SK-N-SH (cell line): Measurements from ENCODE around the gene TDP1. TPM values are rescaled to one million over a fixed set of nuclear protein-coding genes. Genes with fewer than 3 reads are reported as not detected.

Experiments
- CTCF ChIA-PET: fragments of 300-600, 350-600 bp; formaldehyde crosslinking; extraction: SDS; loops from one replicate; lab custom pipeline; 2021; lab: Yijun Ruan, JAX
- POLR2A ChIA-PET: fragments of 350-600 bp; sonication (Branson Sonifier 250); formaldehyde crosslinking; extraction: SDS; loops from one replicate; lab custom pipeline; 2020; ENCODE audit warnings: antibody characterized with exemption, inconsistent platforms; lab: Yijun Ruan, JAX
- DNase-seq: peaks from one replicate; pipeline ENCODE4 v3.0.0; 2012
- H2AFZ ChIP-seq: fragments of 200-600 bp; sonication (generic); 2 replicates; pipeline ENCODE4 v1.8.1; 2016; ENCODE audit warnings: antibody characterized with exemption, mild to moderate bottlenecking, low read depth
- H3F3A ChIP-seq: fragments of 200-600 bp; sonication (generic); replicated peaks from 2 replicates; pipeline ENCODE3; 2016; ENCODE audit warnings: antibody characterized with exemption, mild to moderate bottlenecking; ENCODE audit not compliant: insufficient read depth
- H3K27ac ChIP-seq, 2 experiments: fragments of 200-500 bp in 1 of 2; fragments of 200-600 bp in 1 of 2; sonication (Bioruptor generic) in 1 of 2; sonication (generic), shearing (Covaris generic) in 1 of 2; 2 replicates each; pipeline versions ENCODE4 v1.5.1 to v1.6.1; 2014 to 2016; ENCODE audit warnings: low read depth in 2 of 2, inconsistent platforms in 1 of 2, low read length in 1 of 2, mild to moderate bottlenecking in 1 of 2, mixed read lengths in 1 of 2
- H3K27me3 ChIP-seq: fragments of 200-600 bp; sonication (generic), shearing (Covaris generic); 2 replicates; pipeline ENCODE4 v1.6.1; 2016; ENCODE audit warnings: mixed run types; ENCODE audit not compliant: insufficient read depth
- H3K36me3 ChIP-seq, 2 experiments: fragments of 200-500 bp in 1 of 2; fragments of 200-600 bp in 1 of 2; sonication (Bioruptor generic) in 1 of 2; sonication (generic) in 1 of 2; replicated peaks in 1 of 2; 2 replicates each; pipeline versions ENCODE3 to v1.5.1; 2014 to 2016; ENCODE audit warnings: low read length in 1 of 2, mild to moderate bottlenecking in 1 of 2; ENCODE audit not compliant: insufficient read depth in 2 of 2, control insufficient read depth in 1 of 2
- H3K4me1 ChIP-seq, 2 experiments: fragments of 200-500 bp in 1 of 2; fragments of 200-600 bp in 1 of 2; sonication (Bioruptor generic) in 1 of 2; sonication (generic), shearing (Covaris generic) in 1 of 2; 2 replicates each; pipeline versions ENCODE4 v1.5.1 to v1.6.1; 2014 to 2016; ENCODE audit warnings: low read depth in 1 of 2, low read length in 1 of 2, mixed run types in 1 of 2; ENCODE audit not compliant: insufficient read depth in 2 of 2, control insufficient read depth in 1 of 2
- H3K4me2 ChIP-seq: fragments of 200-600 bp; sonication (generic), shearing (Covaris generic); 2 replicates; pipeline ENCODE4 v1.6.1; 2017; ENCODE audit warnings: mixed run types
- H3K4me3 ChIP-seq, 2 experiments: fragments of 200-500 bp in 1 of 2; fragments of 200-600 bp in 1 of 2; sonication (Bioruptor generic) in 1 of 2; sonication (generic), shearing (Covaris generic) in 1 of 2; 2 replicates each; pipeline versions ENCODE4 v1.5.1 to v1.8.1; 2014 to 2016; ENCODE audit warnings: low read depth in 2 of 2, inconsistent platforms in 1 of 2, low read length in 1 of 2, mild to moderate bottlenecking in 1 of 2, mixed read lengths in 1 of 2, moderate library complexity in 1 of 2
- H3K79me2 ChIP-seq: fragments of 200-600 bp; sonication (generic); 2 replicates; pipeline ENCODE4 v1.8.1; 2017; ENCODE audit warnings: mild to moderate bottlenecking; ENCODE audit not compliant: insufficient read depth
- H3K9ac ChIP-seq: fragments of 200-600 bp; sonication (generic); 2 replicates; pipeline ENCODE4 v1.6.1; 2017; ENCODE audit warnings: mixed run types
- H3K9me2 ChIP-seq: fragments of 200-600 bp; sonication (generic); 2 replicates; pipeline ENCODE4 v1.6.1; 2017; ENCODE audit warnings: mixed run types
- H3K9me3 ChIP-seq: fragments of 200-600 bp; sonication (generic); 2 replicates; pipeline ENCODE4 v1.6.1; 2017; ENCODE audit warnings: mixed run types, mild to moderate bottlenecking, moderate library complexity
- H4K20me1 ChIP-seq: fragments of 200-600 bp; sonication (generic); 2 replicates; pipeline ENCODE4 v1.6.1; 2017; ENCODE audit warnings: mild to moderate bottlenecking, mixed run types; ENCODE audit not compliant: insufficient read depth
- CTCF ChIP-seq: fragments of 200-600 bp; sonication (generic); IDR thresholded peaks from 2 replicates; pipeline ENCODE4 v1.6.1; 2017; ENCODE audit warnings: antibody characterized with exemption, mild to moderate bottlenecking, moderate library complexity
- FOSL2 ChIP-seq: IDR thresholded peaks from 2 replicates; pipeline ENCODE4 v1.4.0; 2012; ENCODE audit warnings: low read depth, mild to moderate bottlenecking, moderate library complexity, borderline replicate concordance
- FOXJ3 ChIP-seq: sonication (generic); formaldehyde crosslinking; IDR thresholded peaks from 2 replicates; pipeline ENCODE4 v1.5.1; 2020; ENCODE audit warnings: mild to moderate bottlenecking, missing genetic modification reagents
- FOXM1 ChIP-seq: IDR thresholded peaks from 2 replicates; pipeline ENCODE4 v1.4.0; 2012; ENCODE audit warnings: low read depth, mild to moderate bottlenecking
- GATA2 ChIP-seq: sonication (generic); formaldehyde crosslinking; IDR thresholded peaks from 2 replicates; pipeline ENCODE4 v1.5.0; 2020; ENCODE audit warnings: mild to moderate bottlenecking, missing genetic modification reagents
- MEF2A ChIP-seq: IDR thresholded peaks from 2 replicates; pipeline ENCODE4 v1.4.0; 2012; ENCODE audit warnings: low read depth, borderline replicate concordance
- NFIC ChIP-seq: IDR thresholded peaks from 2 replicates; pipeline ENCODE4 v1.4.0; 2012; ENCODE audit warnings: borderline replicate concordance
- NRF1 ChIP-seq: IDR thresholded peaks from 2 replicates; pipeline ENCODE4 v1.6.1; 2012; ENCODE audit warnings: low read depth, mild to moderate bottlenecking, low read length
- PBX3 ChIP-seq: IDR thresholded peaks from 2 replicates; pipeline ENCODE4; 2012
- RAD21 ChIP-seq: IDR thresholded peaks from 2 replicates; pipeline ENCODE4 v1.6.1; 2012; ENCODE audit warnings: mild to moderate bottlenecking, low read length
- SMC3 ChIP-seq: IDR thresholded peaks from 2 replicates; pipeline ENCODE4 v1.6.1; 2012; ENCODE audit warnings: low read depth, low read length, improper control_type of control experiment
- TAF1 ChIP-seq: IDR thresholded peaks from 2 replicates; pipeline ENCODE4 v1.6.1; 2012; ENCODE audit warnings: low read depth, mild to moderate bottlenecking, low read length, moderate library complexity, borderline replicate concordance
- USF2 ChIP-seq: fragments of 150-350 bp; IDR thresholded peaks from 2 replicates; pipeline ENCODE4 v1.6.1; 2017; ENCODE audit warnings: antibody characterized with exemption, low read length, low read depth, borderline replicate concordance
- YY1 ChIP-seq: IDR thresholded peaks from 2 replicates; pipeline ENCODE4 v1.4.0; 2012; ENCODE audit warnings: low read depth, mild to moderate bottlenecking
- ZBTB33 ChIP-seq: IDR thresholded peaks from 2 replicates; pipeline ENCODE4 v1.4.0; 2012; ENCODE audit warnings: low read depth, borderline replicate concordance
- WGBS: methylation state at CpG from one replicate; pipeline ENCODE4 v1.1.6; 2017; ENCODE audit warnings: low lambda C conversion rate; 5-methylcytosine and 5-hydroxymethylcytosine counted together
- polyA plus RNA-seq, 3 experiments: library from polyadenylated mRNA; depleted of rRNA; stranded (reverse); fragments of >200 nt; gene quantifications; 2 replicates each; pipeline ENCODE4 v1.2.3, GENCODE V29; 2012
- TF ChIP-seq, protein P1 (sequence below): IDR thresholded peaks from 2 replicates; pipeline ENCODE4 v1.6.1; 2012; ENCODE audit warnings: mild to moderate bottlenecking, low read depth, low read length, moderate library complexity
- TF ChIP-seq, protein P2 (sequence below): IDR thresholded peaks from 2 replicates; pipeline ENCODE4 v1.4.0; 2012; ENCODE audit warnings: low read depth, borderline replicate concordance

TDP1 gene
- polyA plus RNA-seq, 1 of the 3 experiments (the other 2 are of a cell fraction): 14.5 TPM

DNA sequence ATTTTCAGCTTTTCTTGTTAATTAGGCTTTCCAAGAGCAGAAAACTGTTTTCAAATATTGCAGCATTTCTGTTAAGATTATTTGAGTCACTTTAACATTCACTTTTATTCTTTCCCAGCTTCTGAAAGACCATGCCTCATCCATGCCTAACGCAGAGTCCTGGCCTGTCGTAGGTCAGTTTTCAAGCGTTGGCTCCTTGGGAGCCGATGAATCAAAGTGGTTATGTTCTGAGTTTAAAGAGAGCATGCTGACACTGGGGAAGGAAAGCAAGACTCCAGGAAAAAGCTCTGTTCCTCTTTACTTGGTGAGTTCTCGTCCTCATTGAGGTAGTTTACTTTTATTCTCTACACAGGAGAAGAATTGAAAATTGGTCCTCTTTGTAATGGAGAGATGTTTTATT, 33.1 kb downstream of the TDP1 start:
- H3K9ac ChIP-seq: no peak overlapping the region
- H3K9me3 ChIP-seq: no peaks in the 10 kb centered on the region
- H3K79me2 ChIP-seq: no peaks in the 10 kb centered on the region
- peaks cover 0 to 18% of the 10 kb centered on the region in 2 experiments; a peak in 2 of 4 replicates for H3K4me1 ChIP-seq
- peaks cover 54 to 79% of the 10 kb centered on the region in 2 experiments for H3K36me3 ChIP-seq
- no peak overlapping the region for H3K4me2 ChIP-seq
- ChIA-PET POLR2A (no interaction called here), CTCF (interaction anchor here (1.7 to 9.8 kb wide), 3 partner anchors 16 to 247 kb away, joined by 7 to 91 read pairs (median 8); no protein-coding TSS in a partner anchor)
- no peak for DNase-seq
- H2AFZ ChIP-seq: no peak overlapping the region
- no peak overlapping the region for H3K27ac ChIP-seq
- H3F3A ChIP-seq: no peaks in the 10 kb centered on the region
- H3K9me2 ChIP-seq: no peaks in the 10 kb centered on the region
- no peaks in the 10 kb centered on the region for H3K27me3 ChIP-seq
- H4K20me1 ChIP-seq: no peaks in the 10 kb centered on the region
- no peak overlapping the region for H3K4me3 ChIP-seq
- no peak for TF ChIP-seq CTCF
- TF ChIP-seq FOSL2: no peak
- no peak for TF ChIP-seq PBX3
- no peak for TF ChIP-seq FOXM1
- no peak for TF ChIP-seq ZBTB33
- TF ChIP-seq TAF1: no peak
- TF ChIP-seq, protein P1, sequence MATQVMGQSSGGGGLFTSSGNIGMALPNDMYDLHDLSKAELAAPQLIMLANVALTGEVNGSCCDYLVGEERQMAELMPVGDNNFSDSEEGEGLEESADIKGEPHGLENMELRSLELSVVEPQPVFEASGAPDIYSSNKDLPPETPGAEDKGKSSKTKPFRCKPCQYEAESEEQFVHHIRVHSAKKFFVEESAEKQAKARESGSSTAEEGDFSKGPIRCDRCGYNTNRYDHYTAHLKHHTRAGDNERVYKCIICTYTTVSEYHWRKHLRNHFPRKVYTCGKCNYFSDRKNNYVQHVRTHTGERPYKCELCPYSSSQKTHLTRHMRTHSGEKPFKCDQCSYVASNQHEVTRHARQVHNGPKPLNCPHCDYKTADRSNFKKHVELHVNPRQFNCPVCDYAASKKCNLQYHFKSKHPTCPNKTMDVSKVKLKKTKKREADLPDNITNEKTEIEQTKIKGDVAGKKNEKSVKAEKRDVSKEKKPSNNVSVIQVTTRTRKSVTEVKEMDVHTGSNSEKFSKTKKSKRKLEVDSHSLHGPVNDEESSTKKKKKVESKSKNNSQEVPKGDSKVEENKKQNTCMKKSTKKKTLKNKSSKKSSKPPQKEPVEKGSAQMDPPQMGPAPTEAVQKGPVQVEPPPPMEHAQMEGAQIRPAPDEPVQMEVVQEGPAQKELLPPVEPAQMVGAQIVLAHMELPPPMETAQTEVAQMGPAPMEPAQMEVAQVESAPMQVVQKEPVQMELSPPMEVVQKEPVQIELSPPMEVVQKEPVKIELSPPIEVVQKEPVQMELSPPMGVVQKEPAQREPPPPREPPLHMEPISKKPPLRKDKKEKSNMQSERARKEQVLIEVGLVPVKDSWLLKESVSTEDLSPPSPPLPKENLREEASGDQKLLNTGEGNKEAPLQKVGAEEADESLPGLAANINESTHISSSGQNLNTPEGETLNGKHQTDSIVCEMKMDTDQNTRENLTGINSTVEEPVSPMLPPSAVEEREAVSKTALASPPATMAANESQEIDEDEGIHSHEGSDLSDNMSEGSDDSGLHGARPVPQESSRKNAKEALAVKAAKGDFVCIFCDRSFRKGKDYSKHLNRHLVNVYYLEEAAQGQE: no peak
- no peak for TF ChIP-seq NFIC
- no peak for TF ChIP-seq RAD21
- no peak for TF ChIP-seq FOXJ3
- no peak for TF ChIP-seq USF2
- no peak for TF ChIP-seq YY1
- TF ChIP-seq GATA2 (CRISPR knock-in tag): no peak
- TF ChIP-seq, protein P2, sequence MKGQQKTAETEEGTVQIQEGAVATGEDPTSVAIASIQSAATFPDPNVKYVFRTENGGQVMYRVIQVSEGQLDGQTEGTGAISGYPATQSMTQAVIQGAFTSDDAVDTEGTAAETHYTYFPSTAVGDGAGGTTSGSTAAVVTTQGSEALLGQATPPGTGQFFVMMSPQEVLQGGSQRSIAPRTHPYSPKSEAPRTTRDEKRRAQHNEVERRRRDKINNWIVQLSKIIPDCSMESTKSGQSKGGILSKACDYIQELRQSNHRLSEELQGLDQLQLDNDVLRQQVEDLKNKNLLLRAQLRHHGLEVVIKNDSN: no peak
- no peak for TF ChIP-seq SMC3
- TF ChIP-seq NRF1: no peak
- no peak for TF ChIP-seq MEF2A
- WGBS: 96% methylated on average over 5 of the region's 5 CpGs
